ENCODE results near the gene ASAP2.

The ASAP2 gene

GRCh38 chr2:9380702-9381628, 174.4 kb downstream of the ASAP2 start:
- no peak overlapping the region for H3K9ac ChIP-seq (ENCODE audit: insufficient read length)
- no peaks in the 10 kb centered on the region for H3K9me3 ChIP-seq (ENCODE audit: low read depth, low read length)
- no peak overlapping the region for H3K4me3 ChIP-seq
- DNase-seq (ENCODE audit: low read depth, low spot score): no peak
- TF ChIP-seq FOXP2 (optimal IDR thresholded peaks at IDR 0.05; ENCODE audit: control extremely low read depth, extremely low read length, insufficient read depth): no peak
- no peak for TF ChIP-seq EZH2 (IDR thresholded peaks at IDR 0.05)
- TF ChIP-seq POLR2AphosphoS5 (IDR thresholded peaks at IDR 0.05; ENCODE audit: borderline replicate concordance, low read depth, low read length): no peak
- H3K36me3 ChIP-seq (ENCODE audit: insufficient read depth, low read length): no peaks in the 10 kb centered on the region; the same call in 1 of the 2 replicates
- no peak overlapping the region for H3K27ac ChIP-seq

GRCh38 chr2:9382604-9383235, 176.1 kb downstream of the ASAP2 start:
- H3K9me3 ChIP-seq (ENCODE audit: low read depth, low read length): no peaks in the 10 kb centered on the region
- no peak overlapping the region for H3K9ac ChIP-seq (ENCODE audit: insufficient read length)
- H3K27ac ChIP-seq: no peak overlapping the region
- H3K36me3 ChIP-seq (ENCODE audit: insufficient read depth, low read length): peaks cover 3% of the 10 kb centered on the region; the same call in 1 of the 2 replicates
- DNase-seq (ENCODE audit: low read depth, low spot score): no peak
- H3K4me3 ChIP-seq: no peak overlapping the region
- no peak for TF ChIP-seq FOXP2 (optimal IDR thresholded peaks at IDR 0.05; ENCODE audit: control extremely low read depth, extremely low read length, insufficient read depth)
- no peak for TF ChIP-seq EZH2 (IDR thresholded peaks at IDR 0.05)
- no peak for TF ChIP-seq POLR2AphosphoS5 (IDR thresholded peaks at IDR 0.05; ENCODE audit: borderline replicate concordance, low read depth, low read length)

- no peak overlapping the region for H3K4me3 ChIP-seq
- DNase-seq (ENCODE audit: low read depth, low spot score): no peak
- no peak overlapping the region for H3K9ac ChIP-seq (ENCODE audit: insufficient read length)
- no peak overlapping the region for H3K27ac ChIP-seq
- TF ChIP-seq FOXP2 (optimal IDR thresholded peaks at IDR 0.05; ENCODE audit: control extremely low read depth, extremely low read length, insufficient read depth) (no peak), EZH2 (IDR thresholded peaks at IDR 0.05) (no peak), POLR2AphosphoS5 (IDR thresholded peaks at IDR 0.05; ENCODE audit: borderline replicate concordance, low read depth, low read length) (no peak)
- H3K36me3 ChIP-seq (ENCODE audit: insufficient read depth, low read length): peaks cover 7% of the 10 kb centered on the region; the same call in 1 of the 2 replicates
- H3K9me3 ChIP-seq (ENCODE audit: low read depth, low read length): no peaks in the 10 kb centered on the region
Measured at GRCh38 chr2:9384521-9384920, 177.9 kb downstream of the ASAP2 start.

- Histone ChIP-seq H3K36me3 (ENCODE audit: insufficient read depth, low read length) (peaks cover 7% of the 10 kb centered on the region; the same call in 1 of the 2 replicates), H3K9ac (ENCODE audit: insufficient read length) (no peak overlapping the region), H3K27ac (no peak overlapping the region), H3K4me3 (no peak overlapping the region), H3K9me3 (ENCODE audit: low read depth, low read length) (no peaks in the 10 kb centered on the region)
- TF ChIP-seq FOXP2 (optimal IDR thresholded peaks at IDR 0.05; ENCODE audit: control extremely low read depth, extremely low read length, insufficient read depth): no peak
- TF ChIP-seq POLR2AphosphoS5 (IDR thresholded peaks at IDR 0.05; ENCODE audit: borderline replicate concordance, low read depth, low read length): no peak
- TF ChIP-seq EZH2 (IDR thresholded peaks at IDR 0.05): no peak
- DNase-seq (ENCODE audit: low read depth, low spot score): no peak
Measured at GRCh38 chr2:9385841-9386240, 179.2 kb downstream of the ASAP2 start.

GRCh38 chr2:9388199-9388681, 181.6 kb downstream of the ASAP2 start:
- H3K9ac ChIP-seq (ENCODE audit: insufficient read length): no peak overlapping the region
- H3K27ac ChIP-seq: no peak overlapping the region
- peaks cover 7% of the 10 kb centered on the region; the same call in 1 of the 2 replicates for H3K36me3 ChIP-seq (ENCODE audit: insufficient read depth, low read length)

GRCh38 chr2:9388950-9389911, 182.6 kb downstream of the ASAP2 start:
- H3K9me3 ChIP-seq (ENCODE audit: low read depth, low read length): no peaks in the 10 kb centered on the region
- peaks cover 7% of the 10 kb centered on the region; the same call in 1 of the 2 replicates for H3K36me3 ChIP-seq (ENCODE audit: insufficient read depth, low read length)
- H3K9ac ChIP-seq (ENCODE audit: insufficient read length): no peak overlapping the region
- DNase-seq (ENCODE audit: low read depth, low spot score): no peak
- TF ChIP-seq EZH2 (IDR thresholded peaks at IDR 0.05) (no peak), POLR2AphosphoS5 (IDR thresholded peaks at IDR 0.05; ENCODE audit: borderline replicate concordance, low read depth, low read length) (no peak), FOXP2 (optimal IDR thresholded peaks at IDR 0.05; ENCODE audit: control extremely low read depth, extremely low read length, insufficient read depth) (no peak)
- H3K4me3 ChIP-seq: no peak overlapping the region
- no peak overlapping the region for H3K27ac ChIP-seq

More at GRCh38 chr2:9388199-9388681, 181.6 kb downstream of the ASAP2 start:
- DNase-seq (ENCODE audit: low read depth, low spot score): no peak
- H3K4me3 ChIP-seq: no peak overlapping the region
- H3K9me3 ChIP-seq (ENCODE audit: low read depth, low read length): no peaks in the 10 kb centered on the region
- TF ChIP-seq FOXP2 (optimal IDR thresholded peaks at IDR 0.05; ENCODE audit: control extremely low read depth, extremely low read length, insufficient read depth): no peak
- no peak for TF ChIP-seq POLR2AphosphoS5 (IDR thresholded peaks at IDR 0.05; ENCODE audit: borderline replicate concordance, low read depth, low read length)
- no peak for TF ChIP-seq EZH2 (IDR thresholded peaks at IDR 0.05)

GRCh38 chr2:9390151-9390850, 183.7 kb downstream of the ASAP2 start:
- no peaks in the 10 kb centered on the region for H3K9me3 ChIP-seq (ENCODE audit: low read depth, low read length)
- no peak overlapping the region for H3K9ac ChIP-seq (ENCODE audit: insufficient read length)
- no peak overlapping the region for H3K27ac ChIP-seq
- no peak for DNase-seq (ENCODE audit: low read depth, low spot score)
- TF ChIP-seq EZH2 (IDR thresholded peaks at IDR 0.05) (no peak), POLR2AphosphoS5 (IDR thresholded peaks at IDR 0.05; ENCODE audit: borderline replicate concordance, low read depth, low read length) (no peak), FOXP2 (optimal IDR thresholded peaks at IDR 0.05; ENCODE audit: control extremely low read depth, extremely low read length, insufficient read depth) (no peak)
- peaks cover 7% of the 10 kb centered on the region; the same call in 1 of the 2 replicates for H3K36me3 ChIP-seq (ENCODE audit: insufficient read depth, low read length)
- H3K4me3 ChIP-seq: no peak overlapping the region

Data from SK-N-MC (cell line).